ENCODE results near the gene GJC1.

- TF ChIP-seq USF2 (IDR thresholded peaks at IDR 0.05; ENCODE audit: borderline replicate concordance, low read depth, low read length) (no peak), NFIC (IDR thresholded peaks at IDR 0.05; ENCODE audit: borderline replicate concordance) (no peak), FOXJ3 (CRISPR knock-in tag; IDR thresholded peaks at IDR 0.05) (no peak), TAF1 (IDR thresholded peaks at IDR 0.05; ENCODE audit: borderline replicate concordance, low read depth, low read length) (no peak), MXI1 (IDR thresholded peaks at IDR 0.05; ENCODE audit: low read depth, low read length) (no peak), CTCF (IDR thresholded peaks at IDR 0.05) (no peak)
These were observed 66.9 kb downstream of the GJC1 start for GRCh38 chr17:44763170-44763569.
